ENCODE data around the gene PLEKHG3.

The PLEKHG3 gene

GRCh38 chr14:64765740-64766302 is 61.6 kb downstream of the PLEKHG3 start:
- peak in 1 of 5 experiments; percentile 31 for DNase-seq

DNA sequence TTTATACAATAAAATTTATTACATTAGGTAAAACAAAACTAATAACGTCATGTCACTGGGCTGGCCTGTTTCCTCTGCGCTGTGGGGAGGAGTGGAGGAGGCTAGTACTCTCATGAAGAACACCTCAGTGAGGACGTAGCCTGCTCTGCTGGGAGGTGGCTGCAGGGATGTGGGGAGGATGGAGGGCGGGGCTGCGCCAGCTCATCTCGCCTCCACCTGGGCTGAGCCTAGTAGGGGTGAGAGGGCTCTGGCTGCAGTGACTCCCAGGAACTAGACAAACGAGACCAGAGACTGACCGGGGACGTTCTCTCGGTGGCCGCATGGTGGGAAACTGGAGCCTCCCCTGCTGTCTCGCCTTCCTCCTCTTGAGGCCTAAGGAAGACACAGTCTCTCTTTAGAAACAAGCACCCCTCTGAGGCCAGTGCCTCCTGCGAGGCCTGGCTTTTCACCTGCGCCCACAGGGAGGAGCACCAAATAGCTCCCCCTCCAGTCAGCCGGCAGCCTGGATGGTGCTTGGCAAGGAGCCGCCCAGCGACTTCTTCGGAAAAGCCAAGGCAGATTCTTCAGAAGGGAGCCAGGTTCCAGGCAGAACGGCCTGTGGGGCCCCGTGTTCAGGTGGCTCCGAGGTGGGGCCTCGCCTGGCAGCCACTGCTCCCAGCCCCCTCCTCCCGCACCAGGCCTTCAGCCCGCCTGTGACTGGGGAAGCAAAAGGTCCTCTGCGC is 62.4 kb downstream of the PLEKHG3 start:
- peak in 1 of 5 experiments; percentile 22 for DNase-seq

- DNase-seq = no peak
Measured at GRCh38 chr14:64767215-64767964, 63.2 kb downstream of the PLEKHG3 start.

DNA sequence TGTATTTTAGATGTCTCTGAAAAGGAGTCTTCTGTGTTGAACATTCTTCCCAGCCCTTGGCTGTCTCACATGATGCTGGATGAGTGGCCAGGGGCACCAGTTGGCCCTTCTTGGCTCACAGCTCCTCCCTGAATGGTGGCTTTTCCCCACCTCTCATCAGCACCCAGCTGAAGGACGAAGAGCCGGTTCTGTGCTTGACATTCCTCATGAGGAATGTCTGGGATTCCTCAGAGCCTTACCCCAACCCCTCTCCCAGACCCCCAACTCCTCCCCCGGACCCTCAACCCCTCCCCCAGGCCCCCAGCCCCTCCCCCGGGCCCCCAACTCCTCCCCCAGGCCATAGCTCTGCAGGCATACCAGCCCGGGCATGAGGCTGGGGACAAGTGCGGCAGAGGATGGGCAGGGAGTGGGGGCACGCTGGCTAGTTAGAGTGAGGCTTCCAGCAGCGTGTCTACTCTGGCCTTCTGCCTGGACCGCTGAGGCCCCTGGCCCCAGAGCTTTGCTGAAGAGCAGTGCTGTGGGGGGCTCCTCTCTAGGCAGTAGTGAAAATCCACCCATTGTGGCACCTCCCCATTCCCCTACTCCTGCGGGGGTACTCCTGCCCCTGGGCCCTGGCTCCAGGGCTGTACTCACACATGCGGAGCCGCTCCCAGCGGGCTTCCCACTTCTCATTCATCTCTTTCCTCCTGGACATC is 64.3 kb downstream of the PLEKHG3 start:
- no peak for DNase-seq

DNA sequence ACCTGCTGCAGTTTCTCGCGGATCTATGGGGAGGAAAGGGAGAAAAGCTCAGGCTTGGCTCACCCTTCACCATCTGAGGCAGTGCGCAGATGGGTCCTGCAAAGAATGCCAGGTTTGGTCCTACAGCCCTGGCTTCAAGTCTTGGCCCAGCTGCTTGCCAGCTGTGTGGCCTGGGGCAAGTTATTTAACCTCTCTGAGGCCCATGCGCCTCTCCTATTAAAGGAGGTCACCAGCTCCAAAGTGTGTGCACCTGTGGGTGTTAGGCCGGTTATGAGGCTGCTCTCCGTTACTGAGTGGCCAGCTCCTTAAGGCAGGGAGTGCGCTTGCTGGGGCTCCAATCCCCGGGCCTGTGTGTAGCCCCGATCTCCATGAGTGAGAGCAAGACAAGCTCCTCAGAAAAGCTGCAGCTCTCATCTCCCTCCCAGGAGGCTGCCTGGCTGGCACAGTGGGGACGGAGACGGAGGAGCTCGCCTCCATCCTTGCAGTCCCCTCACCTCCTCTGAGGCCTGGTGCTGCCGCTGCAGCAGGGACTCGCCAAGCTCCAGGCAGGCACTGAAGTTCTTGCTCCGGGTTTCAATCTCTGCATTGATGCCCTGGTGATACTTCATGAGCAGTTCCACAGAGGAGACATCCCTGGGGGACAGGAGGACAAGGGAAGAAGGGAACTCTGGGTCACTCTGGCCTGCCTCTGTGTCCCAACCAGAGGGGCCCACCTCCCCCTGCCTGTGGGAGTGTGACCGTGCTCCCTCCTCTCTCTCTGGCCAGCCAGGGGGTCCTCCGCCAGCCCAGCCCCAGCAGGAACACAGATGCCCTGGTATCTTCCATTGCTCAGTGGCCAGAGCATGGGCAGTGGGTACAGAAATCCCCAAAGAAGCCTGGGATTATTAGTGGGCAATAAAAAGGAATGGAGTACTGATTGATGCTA is 65.1 kb downstream of the PLEKHG3 start:
- DNase-seq = no peak

GRCh38 chr14:64770751-64771150 is 66.5 kb downstream of the PLEKHG3 start:
- DNase-seq = no peak

DNA sequence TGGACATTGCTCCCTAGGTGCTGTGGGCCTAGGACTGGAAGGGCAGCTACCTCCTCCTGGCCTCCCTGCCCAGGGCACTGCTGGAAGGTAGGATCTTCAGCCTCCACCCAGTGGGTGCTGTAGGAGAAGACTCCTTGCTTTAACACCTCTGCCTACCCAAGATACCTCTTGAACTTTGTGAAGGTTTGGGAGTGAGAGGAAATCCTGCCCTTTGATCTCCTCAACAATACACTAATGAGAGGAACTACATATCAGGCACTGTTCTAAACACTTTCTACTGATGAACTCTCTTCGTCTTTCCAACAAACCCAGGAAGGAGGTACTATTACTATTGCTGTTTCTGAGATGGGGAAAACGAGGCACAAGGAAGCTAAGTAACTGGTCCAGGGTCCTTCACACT is 66.9 kb downstream of the PLEKHG3 start:
- DNase-seq = no peak

- no peak for DNase-seq
Measured at GRCh38 chr14:64772397-64772950, 68.2 kb downstream of the PLEKHG3 start.

- DNase-seq = no peak
Measured at GRCh38 chr14:64773046-64773445, 68.8 kb downstream of the PLEKHG3 start.

GRCh38 chr14:64773577-64773976 is 69.4 kb downstream of the PLEKHG3 start:
- DNase-seq = no peak

DNA sequence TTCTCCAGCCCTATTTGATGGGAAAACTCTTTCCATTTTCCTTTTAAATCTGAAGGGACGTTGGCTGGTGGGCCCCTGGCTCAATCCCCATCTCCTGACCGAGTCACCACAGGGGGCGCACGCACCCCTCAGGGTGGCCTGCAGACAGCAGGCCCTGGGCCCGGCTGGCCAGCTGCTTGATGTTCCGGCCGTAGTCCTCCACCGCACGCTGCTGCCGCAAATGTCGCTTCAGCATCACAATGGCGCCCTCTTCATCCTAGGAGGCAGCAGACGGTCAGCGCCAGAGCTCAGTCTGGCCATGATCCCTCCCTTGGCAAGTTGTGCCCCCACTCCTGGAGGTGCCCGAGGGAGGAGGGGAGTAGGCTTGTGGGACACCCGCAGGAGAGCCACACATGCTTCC is 70.0 kb downstream of the PLEKHG3 start:
- no peak for DNase-seq

DNA sequence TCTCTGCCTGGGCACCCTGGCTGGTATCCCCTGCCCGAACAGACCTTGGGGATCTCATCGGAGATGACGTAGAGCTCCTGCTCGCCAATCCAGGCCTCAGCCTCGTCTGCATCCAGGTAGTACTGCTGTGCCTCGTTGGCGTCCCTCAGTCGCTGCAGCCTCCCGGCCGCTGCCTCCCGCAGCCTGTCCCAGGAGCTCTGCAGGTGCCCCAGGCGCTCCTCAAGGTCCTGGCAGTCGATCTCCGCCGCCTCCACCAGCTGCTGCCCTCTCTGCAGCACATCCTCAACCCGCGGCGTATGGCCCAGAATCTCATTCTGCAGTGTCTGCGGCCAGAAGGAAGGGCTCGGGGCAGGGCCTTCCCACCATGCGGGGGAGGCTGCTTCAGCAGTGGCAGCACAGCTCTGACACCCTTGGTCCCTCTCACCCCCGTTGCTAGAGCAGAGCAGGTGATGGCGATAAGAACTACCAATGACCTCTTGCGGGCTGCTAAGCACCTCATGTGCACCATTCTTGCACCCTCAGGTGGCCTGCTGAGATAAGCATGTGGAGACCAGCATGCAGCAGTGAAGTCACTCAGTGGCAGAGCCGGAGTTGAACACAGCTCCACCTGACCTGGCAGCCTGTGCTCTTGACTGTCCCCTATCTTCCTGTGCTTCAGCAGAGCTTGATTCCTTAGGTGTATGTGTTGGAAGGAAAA is 71.0 kb downstream of the PLEKHG3 start:
- DNase-seq = no peak

DNA sequence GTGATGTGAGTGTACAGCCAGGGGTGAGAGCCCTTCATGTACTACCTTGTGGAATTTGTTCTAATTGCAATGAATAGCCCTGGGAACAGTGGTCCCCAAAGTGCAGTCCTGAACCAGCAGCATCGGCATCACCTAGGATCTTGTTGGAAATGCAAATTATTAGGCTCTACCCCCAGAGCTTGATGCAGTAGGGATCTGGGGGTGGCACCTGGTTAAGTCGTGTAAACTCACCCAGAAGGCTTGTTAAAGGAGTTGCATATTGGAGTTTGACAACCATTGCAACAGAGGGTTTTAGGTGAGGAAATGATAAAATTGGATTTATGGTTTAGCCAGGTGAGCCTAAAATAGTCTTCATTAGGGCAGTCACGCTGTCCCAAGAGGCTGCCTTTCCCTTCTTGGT is 73.2 kb downstream of the PLEKHG3 start:
- no peak for DNase-seq

DNA sequence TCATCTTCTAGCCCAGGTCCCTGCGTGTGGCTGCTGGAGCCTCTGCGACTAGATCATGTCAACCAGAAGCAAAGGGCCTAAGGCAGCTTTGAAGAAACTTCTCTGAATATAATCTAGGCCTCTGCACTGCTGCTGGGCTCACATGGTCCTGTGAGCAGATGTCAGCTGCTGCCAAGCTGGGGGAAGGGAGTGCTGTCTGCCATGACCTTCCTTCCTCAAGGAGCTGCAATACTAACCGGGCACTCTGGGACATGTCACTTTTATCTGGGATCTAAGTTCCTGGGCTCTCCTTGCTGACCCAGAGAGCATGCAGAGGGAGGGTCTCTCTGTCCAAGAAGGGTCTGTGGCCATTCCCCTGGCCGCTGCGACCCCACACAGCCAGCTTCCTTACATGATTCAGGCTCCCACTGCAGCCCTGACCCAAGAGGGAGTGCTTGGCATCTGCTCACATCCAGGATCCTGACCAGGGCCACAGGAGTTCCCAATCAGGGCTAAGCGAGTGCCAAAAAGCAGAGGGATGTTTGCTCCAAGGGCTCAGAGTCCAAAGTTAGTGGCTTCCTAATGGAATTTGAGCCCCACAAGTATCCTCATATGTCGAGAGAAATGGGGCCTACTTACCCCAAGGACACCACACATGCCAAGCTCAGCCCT is 74.0 kb downstream of the PLEKHG3 start:
- DNase-seq = no peak

DNA sequence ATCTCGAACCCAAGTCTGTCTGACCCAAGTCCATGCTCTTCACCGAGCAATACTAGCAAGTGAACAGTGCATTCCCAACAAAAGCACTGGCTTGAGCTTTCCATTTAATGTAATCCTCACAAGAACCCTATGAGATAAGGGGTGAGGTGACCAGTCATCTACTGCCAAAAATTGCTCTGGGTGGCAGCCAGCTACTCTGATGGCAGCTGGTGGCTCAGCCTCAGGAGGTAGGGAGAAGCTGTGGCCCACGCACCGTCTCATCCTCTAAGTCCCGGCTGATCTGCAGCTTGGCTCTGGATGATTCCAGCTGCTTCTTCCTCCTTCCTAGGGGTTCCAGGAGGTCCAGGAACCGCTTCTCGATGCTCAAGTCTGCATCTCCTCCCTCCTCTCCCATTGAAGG is 75.2 kb downstream of the PLEKHG3 start:
- DNase-seq = no peak

- no peak for DNase-seq
Measured at GRCh38 chr14:64782196-64782595, 78.0 kb downstream of the PLEKHG3 start.

DNA sequence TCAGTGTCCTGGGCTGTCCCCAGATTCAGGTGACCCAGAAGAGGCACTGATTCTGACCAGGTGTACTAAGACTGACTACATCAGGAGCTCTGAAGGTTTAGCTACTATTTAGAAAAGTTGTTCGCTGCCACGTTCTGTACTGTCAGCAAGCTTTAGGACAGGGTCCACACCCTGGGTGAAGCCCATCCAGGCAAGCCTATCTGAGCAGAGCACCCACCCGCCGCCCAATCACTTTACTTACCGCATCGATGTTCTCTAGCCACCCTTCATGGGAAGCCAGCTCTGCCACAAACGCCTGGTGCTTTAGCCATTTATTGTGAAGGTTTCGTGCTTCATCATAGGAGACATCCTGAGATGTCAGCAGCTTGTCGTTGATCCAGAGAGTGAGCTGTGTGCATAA is 79.8 kb downstream of the PLEKHG3 start:
- DNase-seq = no peak

- no peak for DNase-seq
Measured at GRCh38 chr14:64786296-64787149, 82.3 kb downstream of the PLEKHG3 start.

DNA sequence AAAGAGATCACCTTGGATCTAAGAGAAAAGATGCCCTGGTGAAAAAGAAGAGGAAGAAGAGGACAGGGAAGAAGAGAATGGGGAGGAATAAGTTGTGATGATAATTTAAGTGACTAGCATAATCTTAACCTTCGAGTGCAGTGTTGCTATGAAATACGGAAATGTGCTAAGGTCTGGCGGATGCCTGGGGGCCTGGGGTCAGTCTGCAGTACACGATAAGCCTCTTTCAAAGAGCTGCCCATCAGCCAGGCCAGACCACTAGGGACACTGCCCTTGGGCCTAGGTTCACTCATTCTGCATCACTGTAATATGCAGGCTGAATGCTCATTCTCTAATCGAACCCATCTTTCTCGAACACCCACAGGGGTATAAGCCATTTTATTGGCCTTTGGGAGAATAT is 83.4 kb downstream of the PLEKHG3 start:
- no peak for DNase-seq

GRCh38 chr14:64788706-64789105 is 84.5 kb downstream of the PLEKHG3 start:
- DNase-seq = no peak
